Sigmoid colon (tissue), 7 donors: ENCODE measurements around the gene SLC25A20. TPM values are rescaled to one million over a fixed set of nuclear protein-coding genes. Genes with fewer than 3 reads are reported as not detected.

Experiments
- DNase-seq: peaks from one replicate; pipeline ENCODE4 v3.0.0-alpha.2; 2019
- H3K27ac ChIP-seq, 4 donors: fragments of 200-600 bp; sonication (generic); one replicate each; pipeline ENCODE4 v1.5.1; 2016 to 2019; ENCODE audit warnings: mild to moderate bottlenecking in 1 of 4
- H3K27me3 ChIP-seq, 3 donors: fragments of 200-600 bp; sonication (generic); one replicate each; pipeline ENCODE4 v1.5.1; 2019; ENCODE audit warnings: mild to moderate bottlenecking in 1 of 3
- H3K36me3 ChIP-seq, 4 donors: fragments of 200-600 bp; sonication (generic); one replicate each; pipeline ENCODE4 v1.5.1; 2016 to 2019
- H3K4me1 ChIP-seq, 4 donors: fragments of 200-600 bp; sonication (generic); one replicate each; pipeline ENCODE4 v1.5.1; 2017 to 2019
- H3K4me3 ChIP-seq, 4 donors: fragments of 200-600 bp; sonication (generic); one replicate each; pipeline ENCODE4 v1.5.1; 2017 to 2019; ENCODE audit warnings: mild to moderate bottlenecking in 2 of 4, moderate library complexity in 1 of 4
- H3K9me3 ChIP-seq, 4 donors: fragments of 200-600 bp in 3 of 4; sonication (generic) in 3 of 4; one replicate each; pipeline versions ENCODE4 v1.5.1 to v1.6.1; 2013 to 2019
- EP300 ChIP-seq, 4 donors: sonication (generic); formaldehyde crosslinking; IDR thresholded peaks; one replicate each; pipeline ENCODE4 v1.6.1; 2017; ENCODE audit warnings: antibody characterized with exemption in 4 of 4
- POLR2A ChIP-seq, 2 donors: fragments of 450-650 bp; IDR thresholded peaks; one replicate each; pipeline ENCODE4 v1.6.1; 2016; ENCODE audit warnings: antibody characterized with exemption in 2 of 2, mild to moderate bottlenecking in 2 of 2, moderate library complexity in 2 of 2
- POLR2AphosphoS5 ChIP-seq, 4 donors: sonication (generic); formaldehyde crosslinking; IDR thresholded peaks; one replicate each; pipeline ENCODE4 v1.6.1; 2017; ENCODE audit warnings: antibody characterized with exemption in 4 of 4
- WGBS, 2 donors: extraction: QIAGEN DNeasy Blood & Tissue Kit; methylation state at CpG; one replicate each; pipeline ENCODE4 v1.1.7; 2013; 5-methylcytosine and 5-hydroxymethylcytosine counted together
- intact Hi-C: fragments of 100-400 bp; cut with DNase I; formaldehyde crosslinking; loops from one replicate; pipeline ENCODE4 v1.15.1; 2023
- polyA plus RNA-seq, 3 donors: library from polyadenylated mRNA; stranded (reverse); fragments of 200-250 nt; gene quantifications; one replicate each; pipeline ENCODE4 v1.2.3, GENCODE V29; 2013
- total RNA-seq, 4 donors: library from RNA; depleted of rRNA; stranded (reverse); fragments of >200 nt; gene quantifications; one replicate each; pipeline ENCODE4 v1.1.0, GENCODE V29; 2016
- TF ChIP-seq, protein P1 (sequence below), 4 experiments: fragments of 450-650 bp in 3 of 4; fragments of 200-600 bp in 1 of 4; IDR thresholded peaks; one replicate each; pipeline ENCODE4 v1.5.1; 2016 to 2019; ENCODE audit warnings: antibody characterized with exemption in 4 of 4, mild to moderate bottlenecking in 3 of 4, moderate library complexity in 2 of 4
- donor health status: healthy with polysubstance abuse.
- donor health status: Bipolar disorder and iron deficiency.
- donor health status: healthy.

SLC25A20 gene
- total and polyA plus RNA-seq, 7 donors = 18.2 to 65.2 (median 29.1) TPM

DNA sequence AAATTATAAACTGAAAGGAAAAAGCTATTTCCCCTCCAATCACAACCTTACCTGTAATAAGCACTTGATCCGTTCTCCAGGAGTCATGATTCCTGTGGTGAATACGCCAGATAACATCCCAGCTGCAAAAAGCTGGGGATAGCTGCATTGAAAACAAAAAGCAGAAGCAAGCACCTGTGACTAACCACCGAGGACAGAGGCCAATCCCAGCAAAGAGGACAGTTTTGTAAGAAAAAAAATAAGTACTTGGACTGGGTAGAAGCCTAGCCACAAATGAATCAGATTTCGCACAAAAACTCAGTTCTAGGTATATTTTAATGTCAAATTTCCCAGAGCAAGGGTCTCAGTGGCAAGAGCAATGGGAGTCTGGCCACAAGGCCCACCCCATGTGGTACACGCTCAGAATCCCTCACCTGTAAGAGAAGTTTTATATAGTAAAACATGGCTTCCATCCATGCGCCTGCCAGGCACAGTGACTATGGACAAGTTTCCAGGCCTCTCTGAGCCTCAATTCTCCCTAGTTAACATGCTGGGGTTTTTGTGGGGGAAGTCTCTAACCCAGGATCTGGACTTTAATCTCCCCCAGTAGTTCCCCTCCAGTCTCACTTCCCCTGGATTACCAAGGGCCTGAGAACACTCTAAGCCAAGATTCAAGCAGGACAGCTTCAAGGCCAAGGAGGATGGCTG lies 19.2 kb downstream of the SLC25A20 start:
- peaks cover 0 to 70% (median 6%) of the 10 kb centered on the region in 4 donors for H3K36me3 ChIP-seq
- H3K4me3 ChIP-seq = no peak overlapping the region
- H3K9me3 ChIP-seq = no peaks in the 10 kb centered on the region
- no peaks in the 10 kb centered on the region for H3K27me3 ChIP-seq
- TF ChIP-seq POLR2AphosphoS5 (IDR thresholded peaks at IDR 0.05) (no peak), POLR2A (IDR thresholded peaks at IDR 0.05) (no peak), EP300 (IDR thresholded peaks at IDR 0.05) (no peak)
- TF ChIP-seq, protein P1, sequence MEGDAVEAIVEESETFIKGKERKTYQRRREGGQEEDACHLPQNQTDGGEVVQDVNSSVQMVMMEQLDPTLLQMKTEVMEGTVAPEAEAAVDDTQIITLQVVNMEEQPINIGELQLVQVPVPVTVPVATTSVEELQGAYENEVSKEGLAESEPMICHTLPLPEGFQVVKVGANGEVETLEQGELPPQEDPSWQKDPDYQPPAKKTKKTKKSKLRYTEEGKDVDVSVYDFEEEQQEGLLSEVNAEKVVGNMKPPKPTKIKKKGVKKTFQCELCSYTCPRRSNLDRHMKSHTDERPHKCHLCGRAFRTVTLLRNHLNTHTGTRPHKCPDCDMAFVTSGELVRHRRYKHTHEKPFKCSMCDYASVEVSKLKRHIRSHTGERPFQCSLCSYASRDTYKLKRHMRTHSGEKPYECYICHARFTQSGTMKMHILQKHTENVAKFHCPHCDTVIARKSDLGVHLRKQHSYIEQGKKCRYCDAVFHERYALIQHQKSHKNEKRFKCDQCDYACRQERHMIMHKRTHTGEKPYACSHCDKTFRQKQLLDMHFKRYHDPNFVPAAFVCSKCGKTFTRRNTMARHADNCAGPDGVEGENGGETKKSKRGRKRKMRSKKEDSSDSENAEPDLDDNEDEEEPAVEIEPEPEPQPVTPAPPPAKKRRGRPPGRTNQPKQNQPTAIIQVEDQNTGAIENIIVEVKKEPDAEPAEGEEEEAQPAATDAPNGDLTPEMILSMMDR (IDR thresholded peaks at IDR 0.05) = no peak
- WGBS, 2 donors = 85 to 92% methylated on average over 6 of the region's 6 CpGs
- H3K4me1 ChIP-seq = no peaks in the 10 kb centered on the region
- no peak overlapping the region for H3K27ac ChIP-seq
- no peak for DNase-seq
- intact Hi-C loops = no loop called here

DNA sequence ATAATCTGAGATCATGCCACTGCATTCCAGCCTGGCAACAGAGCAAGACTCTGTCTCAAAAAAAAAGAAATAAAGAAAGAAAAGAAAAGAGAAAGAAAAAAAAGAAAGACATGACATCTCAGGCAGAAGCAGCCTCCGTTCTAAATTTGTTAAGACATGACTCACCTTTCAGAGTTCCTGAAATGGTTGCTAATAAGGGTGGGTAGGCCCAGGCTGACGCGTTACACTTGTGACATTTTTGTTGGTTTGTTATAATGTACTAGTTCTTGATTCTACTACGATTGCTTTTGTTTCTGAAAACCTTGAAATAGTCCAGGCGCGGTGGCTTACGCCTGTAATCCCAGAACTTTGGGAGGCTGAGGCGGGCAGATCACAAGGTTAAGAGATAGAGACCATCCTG lies 21.0 kb downstream of the SLC25A20 start:
- Histone ChIP-seq H3K4me1 (no peaks in the 10 kb centered on the region), H3K4me3 (no peak overlapping the region), H3K27me3 (no peaks in the 10 kb centered on the region), H3K27ac (no peak overlapping the region), H3K36me3 (peaks cover 0 to 64% (median 3%) of the 10 kb centered on the region in 4 donors), H3K9me3 (no peaks in the 10 kb centered on the region)
- DNase-seq = no peak
- WGBS, 2 donors = 88 to 93% methylated on average over 8 of the region's 8 CpGs
- intact Hi-C loops = no loop called here
- no peak for TF ChIP-seq EP300 (IDR thresholded peaks at IDR 0.05)
- TF ChIP-seq POLR2AphosphoS5 (IDR thresholded peaks at IDR 0.05) = no peak
- no peak for TF ChIP-seq POLR2A (IDR thresholded peaks at IDR 0.05)
- TF ChIP-seq, protein P1 (IDR thresholded peaks at IDR 0.05) = no peak

DNA sequence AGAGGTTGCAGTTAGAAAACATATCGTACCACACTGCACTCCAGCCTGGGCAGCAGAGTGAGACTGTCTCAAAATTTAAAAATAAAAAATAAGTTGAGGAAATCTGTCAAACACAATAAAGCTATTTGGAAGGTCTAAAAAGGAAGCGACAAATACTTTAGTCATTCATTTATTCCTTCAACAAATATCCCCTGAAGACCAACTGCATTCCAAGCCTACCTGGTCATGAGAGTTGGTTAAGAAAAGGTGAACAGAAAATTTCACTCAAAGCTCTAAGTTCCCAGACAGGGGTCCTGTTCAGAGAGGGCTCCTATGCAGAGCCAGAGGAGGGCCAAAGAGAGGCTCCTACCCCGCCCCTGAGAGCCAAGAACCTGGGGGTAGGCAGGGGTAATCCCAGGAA lies 35.6 kb downstream of the SLC25A20 start:
- peaks cover 0 to 40% (median 15%) of the 10 kb centered on the region in 4 donors for H3K36me3 ChIP-seq

DNA sequence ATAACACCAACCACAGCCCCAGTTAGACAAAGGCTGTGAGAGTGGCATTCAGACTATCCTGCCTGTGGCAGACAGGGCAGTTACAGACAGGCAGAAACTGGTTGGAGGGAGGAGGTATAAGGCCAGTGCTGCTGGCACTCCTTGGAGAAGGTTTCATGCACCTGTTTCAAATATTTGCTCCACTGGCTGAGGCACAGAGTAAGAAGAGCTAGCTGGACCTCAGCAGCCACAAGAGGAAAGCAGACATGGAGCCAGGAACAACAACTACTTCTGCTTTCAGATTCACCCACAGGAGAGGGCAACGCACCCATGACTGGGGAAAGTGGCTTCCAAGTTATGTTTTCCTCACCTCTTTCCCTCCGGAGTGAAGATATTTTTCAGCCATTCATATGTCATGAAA lies 39.5 kb downstream of the SLC25A20 start:
- no peak for DNase-seq
- WGBS, 2 donors = 81 to 89% methylated on average over 2 of the region's 2 CpGs
- peaks cover 0 to 52% (median 12%) of the 10 kb centered on the region in 4 donors for H3K36me3 ChIP-seq
- H3K9me3 ChIP-seq = no peaks in the 10 kb centered on the region
- TF ChIP-seq POLR2A (IDR thresholded peaks at IDR 0.05) (no peak), EP300 (IDR thresholded peaks at IDR 0.05) (no peak), POLR2AphosphoS5 (IDR thresholded peaks at IDR 0.05) (no peak)
- TF ChIP-seq, protein P1 (IDR thresholded peaks at IDR 0.05) = no peak
- no peaks in the 10 kb centered on the region for H3K27me3 ChIP-seq
- no peaks in the 10 kb centered on the region for H3K4me1 ChIP-seq
- intact Hi-C loops = no loop called here
- H3K4me3 ChIP-seq = no peak overlapping the region
- H3K27ac ChIP-seq = no peak overlapping the region

More for the DNA sequence above, 35.6 kb downstream of the SLC25A20 start:
- no peak overlapping the region for H3K4me3 ChIP-seq
- intact Hi-C loops = no loop called here
- no peaks in the 10 kb centered on the region for H3K27me3 ChIP-seq
- DNase-seq = no peak
- WGBS, 2 donors = 95 to 97% methylated on average over 3 of the region's 3 CpGs
- TF ChIP-seq EP300 (IDR thresholded peaks at IDR 0.05) (no peak), POLR2A (IDR thresholded peaks at IDR 0.05) (no peak), POLR2AphosphoS5 (IDR thresholded peaks at IDR 0.05) (no peak)
- TF ChIP-seq, protein P1 (IDR thresholded peaks at IDR 0.05) = no peak
- no peaks in the 10 kb centered on the region for H3K4me1 ChIP-seq
- H3K9me3 ChIP-seq = no peaks in the 10 kb centered on the region
- H3K27ac ChIP-seq = no peak overlapping the region
